NCI-H526 (cell line): ENCODE results near the gene FRK.
"Not testable (repeated sequence)": the region's sequence is repeated elsewhere in the genome, so short reads cannot be mapped to it uniquely, and the experiment has no call there.

Experiments used
- DNase-seq, 2 experiments: peaks; one replicate each; lab custom pipeline; 2025; lab: John Stamatoyannopoulos, UW

The FRK gene

DNA sequence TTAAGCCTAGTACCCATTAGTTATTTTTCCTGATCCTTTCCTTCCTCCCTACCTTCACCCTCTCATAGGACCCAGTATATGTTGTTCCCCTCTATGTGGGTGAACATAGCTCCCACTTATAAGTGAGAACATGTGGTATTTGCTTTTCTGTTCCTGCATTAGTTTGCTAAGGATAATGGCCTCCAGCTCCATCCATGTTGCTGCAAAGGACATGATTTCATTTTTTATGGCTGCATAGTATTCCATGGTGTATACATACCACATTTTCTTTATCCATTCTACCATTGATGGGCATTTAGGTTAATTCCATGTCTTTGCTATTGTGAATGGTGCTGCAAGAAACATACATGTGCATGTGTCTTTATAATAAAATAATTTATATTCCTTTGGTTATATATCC lies 115.9 kb downstream of the FRK start:
- not testable (repeated sequence) for DNase-seq

GRCh38 chr6:115937502-115937901 lies 123.2 kb downstream of the FRK start:
- DNase-seq, result not testable (repeated sequence)

GRCh38 chr6:115935361-115935760 lies 125.3 kb downstream of the FRK start:
- no peak for DNase-seq

DNA sequence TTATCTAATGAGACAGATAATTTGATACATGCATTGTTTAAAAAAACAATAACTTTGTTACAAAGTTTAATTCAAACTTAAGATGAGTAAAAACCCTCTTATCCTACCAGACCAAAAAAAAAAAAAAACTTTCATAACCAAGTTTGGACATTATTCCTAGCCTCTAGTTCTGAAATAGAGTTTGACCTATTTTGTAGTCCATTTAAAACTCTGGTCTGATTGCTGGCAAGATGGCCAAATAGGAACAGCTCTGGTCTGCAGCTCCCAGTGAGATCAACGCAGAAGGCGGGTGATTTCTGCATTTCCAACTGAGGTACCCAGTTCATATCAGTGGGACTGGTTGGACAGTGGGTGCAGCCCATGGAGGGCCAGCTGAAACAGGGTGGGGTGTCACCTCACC lies 125.9 kb downstream of the FRK start:
- DNase-seq, result no peak

- DNase-seq, result no peak
These were observed 126.5 kb downstream of the FRK start for GRCh38 chr6:115934145-115934544.

DNA sequence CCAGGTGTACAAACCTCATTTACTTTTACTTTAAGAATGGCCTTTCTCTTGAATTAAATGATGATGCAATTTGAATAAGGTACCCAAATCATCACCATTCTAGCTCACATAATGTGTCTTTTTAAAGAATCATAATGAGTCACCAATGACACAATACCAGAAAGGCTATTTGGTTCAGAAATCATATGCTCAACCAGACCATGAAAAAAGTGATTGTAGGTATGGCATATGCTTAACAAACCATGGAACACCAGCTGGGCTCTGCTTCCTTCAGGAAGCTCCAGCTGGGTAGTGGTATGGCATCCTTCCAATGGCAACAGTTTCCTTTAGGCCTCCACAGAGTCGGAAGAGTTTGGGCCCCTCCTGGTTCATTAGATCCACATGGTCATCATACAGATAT lies 128.2 kb downstream of the FRK start:
- DNase-seq, result no peak

GRCh38 chr6:115928000-115928399 lies 132.7 kb downstream of the FRK start:
- DNase-seq, result not testable (repeated sequence)

DNA sequence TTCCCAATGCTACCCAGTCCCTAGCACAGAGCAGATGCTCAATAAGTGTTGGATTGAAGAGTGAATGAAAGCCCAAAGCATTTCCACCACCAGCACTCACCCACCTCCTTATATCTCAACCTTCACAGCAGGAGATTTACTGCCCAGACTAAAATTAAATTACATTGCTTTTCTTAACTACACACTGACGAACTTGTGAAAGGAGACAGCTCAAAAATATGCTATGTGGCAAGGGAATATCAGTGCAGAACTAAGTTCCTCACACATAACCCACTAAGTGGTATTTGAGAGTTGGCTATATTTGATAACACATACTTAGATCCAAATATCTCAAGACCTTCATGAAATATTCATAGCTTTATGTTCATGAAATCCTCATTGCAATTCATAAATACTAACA lies 137.7 kb downstream of the FRK start:
- DNase-seq, result no peak

DNA sequence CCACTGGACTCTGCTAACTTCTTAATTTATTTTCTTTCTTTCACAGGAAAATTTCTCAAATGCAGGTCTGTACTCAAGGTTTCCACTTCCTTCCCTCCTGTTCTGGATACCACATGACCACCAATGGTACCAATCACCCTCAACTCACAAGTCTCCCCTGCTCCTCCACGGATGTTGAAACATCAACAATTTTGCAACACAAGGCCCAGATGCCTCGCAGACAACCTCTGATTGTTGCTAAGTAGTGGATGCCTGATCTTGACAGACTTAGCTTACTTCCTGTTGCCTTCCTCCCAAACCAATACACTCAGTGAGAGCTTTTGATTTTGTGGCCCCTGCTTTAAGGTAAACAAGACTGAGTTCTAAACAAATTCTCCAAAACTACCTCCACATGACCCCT lies 146.6 kb downstream of the FRK start:
- DNase-seq, result no peak

DNA sequence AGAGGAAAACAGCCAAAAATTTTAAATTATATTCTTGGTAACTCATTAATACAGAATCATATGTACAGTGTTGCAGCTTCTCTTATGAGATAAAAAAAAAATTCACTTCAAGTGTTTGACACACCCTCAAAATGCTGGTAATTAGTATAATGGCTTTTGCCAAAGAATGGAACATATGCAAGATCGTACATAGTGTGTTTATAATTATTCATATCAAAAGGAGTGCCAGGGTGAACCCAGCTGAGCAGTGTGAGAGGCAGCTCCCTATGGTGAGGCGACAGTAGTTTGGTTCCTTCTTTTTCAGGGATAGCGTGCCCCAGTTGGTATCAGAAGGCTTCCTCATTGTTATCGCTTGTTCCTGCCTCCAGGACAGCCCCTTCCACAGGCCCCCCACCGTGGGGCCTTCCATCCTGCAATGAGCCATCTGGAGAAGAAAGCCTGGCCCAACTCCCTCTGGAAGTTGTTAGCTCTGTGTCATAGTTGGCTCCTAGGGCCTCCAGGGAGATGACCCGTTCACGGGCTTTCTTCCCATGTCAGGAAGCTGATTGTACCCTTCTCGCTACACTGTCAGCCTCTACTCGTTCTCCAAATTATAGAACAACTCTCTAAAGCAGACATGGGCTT lies 150.7 kb downstream of the FRK start:
- no peak for DNase-seq

GRCh38 chr6:115908906-115909559 lies 151.7 kb downstream of the FRK start:
- DNase-seq, result no peak

DNA sequence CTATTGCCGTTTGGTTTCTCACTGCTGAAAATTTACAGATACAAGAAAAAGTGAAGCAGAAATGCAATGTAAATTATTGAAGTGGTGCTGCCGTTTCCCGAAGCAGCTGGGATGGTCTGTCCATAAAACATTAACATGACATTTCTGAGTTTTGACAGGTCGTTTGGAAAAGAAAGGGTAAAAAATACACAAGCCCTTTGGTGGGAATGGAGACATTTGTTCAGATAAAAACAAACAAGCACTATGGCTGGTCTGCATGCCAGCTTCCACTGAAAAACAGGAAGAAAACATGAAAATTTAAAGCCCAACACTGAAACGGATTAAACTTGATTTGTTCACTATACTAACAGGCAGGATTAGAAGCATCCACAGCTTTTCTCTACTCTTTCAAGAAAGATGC lies 155.2 kb downstream of the FRK start:
- DNase-seq, result no peak

DNA sequence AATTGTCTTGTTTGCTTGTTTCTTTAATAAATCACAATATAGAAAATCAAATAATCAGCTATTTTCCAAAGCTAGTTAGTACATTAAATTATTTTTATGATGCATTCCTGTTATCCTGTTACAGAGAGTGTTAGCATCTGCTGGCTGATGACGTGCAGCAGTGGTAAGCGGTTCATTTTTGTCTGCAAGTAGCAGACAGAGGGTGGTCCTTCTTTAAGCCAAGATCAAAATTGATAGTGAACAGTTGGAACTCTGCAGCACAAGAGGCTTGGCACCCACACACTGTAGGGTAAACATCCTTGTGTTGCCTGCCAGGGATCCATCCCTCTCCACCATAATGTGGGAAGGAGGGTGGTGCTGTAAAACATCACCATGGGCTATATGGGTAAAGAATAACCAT lies 158.3 kb downstream of the FRK start:
- no peak for DNase-seq

GRCh38 chr6:115901896-115902295 lies 158.8 kb downstream of the FRK start:
- no peak for DNase-seq

GRCh38 chr6:115899730-115900282 lies 160.9 kb downstream of the FRK start:
- no peak for DNase-seq

GRCh38 chr6:115898246-115898645 lies 162.4 kb downstream of the FRK start:
- DNase-seq, result no peak

DNA sequence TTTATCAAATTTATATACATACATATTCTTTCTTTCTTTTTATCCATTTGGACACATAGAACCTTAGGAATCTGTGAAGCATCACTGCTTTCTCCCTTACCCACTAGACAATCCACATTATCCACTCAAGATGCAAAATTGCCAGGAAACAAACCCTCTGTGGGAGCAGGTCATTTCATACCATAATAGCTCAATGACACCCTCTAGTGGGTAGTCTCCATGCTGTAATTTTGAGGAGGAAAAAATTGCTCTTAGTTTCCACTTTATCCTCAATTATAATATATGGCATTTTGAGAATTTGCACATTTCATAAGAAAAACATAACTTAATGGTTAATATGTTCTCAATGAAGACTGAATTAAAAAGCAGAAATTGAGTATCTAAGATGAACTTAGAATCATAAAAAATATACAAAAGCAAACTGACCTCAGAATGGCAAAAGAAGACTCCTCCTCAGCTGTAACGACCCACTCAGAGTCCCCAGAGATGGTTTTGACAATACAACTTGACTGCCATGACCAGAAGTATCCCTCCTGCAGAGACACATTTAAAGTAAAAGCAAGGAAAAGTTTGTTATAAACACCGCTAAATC lies 164.1 kb downstream of the FRK start:
- peak; percentile 25 to 53 for DNase-seq

DNA sequence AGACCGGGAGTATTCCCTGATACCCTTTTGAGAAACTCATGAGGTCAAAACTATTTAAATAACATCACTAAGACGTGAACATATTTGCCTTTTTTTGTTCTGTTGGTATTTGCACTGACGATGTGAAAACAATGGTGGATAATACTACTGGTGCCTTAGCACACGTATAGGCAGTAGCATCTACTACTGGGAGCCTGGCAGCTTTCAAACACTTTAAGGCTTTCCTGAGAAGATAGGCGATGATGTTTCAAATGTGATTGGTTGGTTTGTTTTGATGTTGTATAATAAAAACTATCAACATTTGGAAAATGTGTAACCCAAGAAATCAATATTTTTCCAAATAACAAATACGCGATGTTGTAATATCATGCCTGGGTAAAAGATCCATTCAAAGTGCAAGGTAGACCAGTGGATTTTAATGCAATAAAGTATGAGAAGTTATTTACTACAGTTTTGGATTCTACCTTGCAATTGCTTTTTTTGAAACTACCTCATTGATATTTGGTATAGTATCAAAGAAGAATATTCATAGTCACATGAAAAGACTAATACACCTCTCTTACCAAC lies 166.2 kb downstream of the FRK start:
- DNase-seq, result no peak

DNA sequence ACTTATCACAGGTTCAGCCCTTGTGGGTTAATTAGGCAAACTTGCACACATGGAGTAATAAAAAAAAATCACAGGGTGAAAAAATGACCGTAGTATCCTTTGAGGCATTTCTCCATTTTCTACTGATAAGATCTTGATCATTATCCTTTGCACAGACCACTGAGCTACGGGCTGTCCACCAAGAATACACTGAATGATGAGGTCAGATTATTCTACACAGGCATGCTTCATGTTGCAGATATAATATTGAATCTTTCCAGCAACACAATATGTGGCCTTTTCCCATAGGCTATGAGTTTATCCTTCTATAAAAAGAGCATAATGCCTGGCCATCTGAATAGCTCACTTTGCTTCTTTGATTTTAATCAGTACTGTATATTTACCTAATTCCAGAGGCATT lies 168.9 kb downstream of the FRK start:
- DNase-seq, result no peak

DNA sequence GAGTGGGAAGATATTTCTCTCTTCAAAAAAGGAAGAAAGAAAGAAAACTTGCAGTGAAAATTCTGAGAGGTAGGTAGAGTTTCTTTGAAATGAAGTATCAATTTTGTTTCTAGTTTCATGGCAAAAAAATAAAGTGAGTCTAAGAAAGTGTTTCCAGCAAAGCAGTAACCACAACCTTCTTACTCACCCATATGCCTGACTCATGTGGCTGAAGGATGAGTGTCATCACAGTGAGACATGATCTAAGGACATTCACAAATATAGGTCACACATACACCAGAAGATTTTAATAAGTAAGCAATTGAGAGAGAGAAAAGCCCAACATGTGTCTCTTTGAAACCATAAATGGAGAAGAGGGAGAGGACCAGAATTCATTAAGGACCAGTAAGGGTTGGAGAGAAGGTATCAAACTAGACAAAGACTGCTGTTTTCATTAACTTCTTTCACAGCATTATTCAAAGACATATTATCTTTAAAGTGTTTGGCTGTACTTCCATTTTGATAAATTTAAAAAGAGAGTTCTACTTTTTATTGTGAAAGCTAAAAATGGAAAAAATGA lies 169.5 kb downstream of the FRK start:
- no peak for DNase-seq

- no peak for DNase-seq
These were observed 170.5 kb downstream of the FRK start for GRCh38 chr6:115890238-115890637.

- DNase-seq, result not testable (repeated sequence)
These were observed 171.8 kb downstream of the FRK start for GRCh38 chr6:115888687-115889470.
